HepG2 (cell line): ENCODE data around the gene KCNAB1. TPM values are rescaled to one million over a fixed set of nuclear protein-coding genes. Genes with fewer than 3 reads are reported as not detected.

Source experiments
- FOSL2 ChIP-seq: sonication (generic); formaldehyde crosslinking; IDR thresholded peaks from 2 replicates; pipeline ENCODE4 v1.4.0; 2020; ENCODE audit warnings: missing genetic modification reagents
- FOXO1 ChIP-seq: sonication (generic); formaldehyde crosslinking; IDR thresholded peaks from 2 replicates; pipeline ENCODE4 v1.4.0; 2020; ENCODE audit warnings: missing genetic modification reagents
- KDM4B ChIP-seq: sonication (generic); formaldehyde crosslinking; IDR thresholded peaks from 2 replicates; pipeline ENCODE4 v1.4.0; 2020; ENCODE audit warnings: missing genetic modification reagents
- MIER3 ChIP-seq: IDR thresholded peaks from 2 replicates; pipeline ENCODE4 v1.6.1; 2016; ENCODE audit warnings: missing compliant biosample characterization, borderline replicate concordance
- PLRG1 ChIP-seq: fragments of 450-650 bp; conservative IDR thresholded peaks from 2 replicates; pipeline ENCODE4 v1.6.1; 2016
- RBM22 ChIP-seq: fragments of 200-400 bp; formaldehyde crosslinking; optimal IDR thresholded peaks from 2 replicates; pipeline ENCODE3; 2017; ENCODE audit warnings: mild to moderate bottlenecking, low read length, moderate library complexity
- REXO4 ChIP-seq: sonication (generic); formaldehyde crosslinking; IDR thresholded peaks from 2 replicates; pipeline ENCODE4 v1.8.0; 2022; ENCODE audit warnings: missing genetic modification reagents, mild to moderate bottlenecking, borderline replicate concordance
- ZNF10 ChIP-seq: sonication (generic); formaldehyde crosslinking; IDR thresholded peaks from 2 replicates; pipeline ENCODE4 v1.4.0; 2020; ENCODE audit warnings: mild to moderate bottlenecking, low read depth, missing genetic modification reagents, borderline replicate concordance
- ZNF230 ChIP-seq: sonication (generic); formaldehyde crosslinking; IDR thresholded peaks from 2 replicates; pipeline ENCODE4 v1.4.0; 2020; ENCODE audit warnings: mild to moderate bottlenecking, missing genetic modification reagents
- ZNF235 ChIP-seq: sonication (generic); formaldehyde crosslinking; IDR thresholded peaks from 2 replicates; pipeline ENCODE4 v1.8.1; 2023; ENCODE audit warnings: mild to moderate bottlenecking, missing genetic modification reagents, borderline replicate concordance
- ZNF496 ChIP-seq: sonication (generic); formaldehyde crosslinking; IDR thresholded peaks from 2 replicates; pipeline ENCODE4 v1.8.1; 2023; ENCODE audit warnings: mild to moderate bottlenecking, moderate library complexity, missing genetic modification reagents; ENCODE audit not compliant: insufficient replicate concordance
- ZSCAN9 ChIP-seq: IDR thresholded peaks from 2 replicates; pipeline ENCODE4 v1.6.1; 2016; ENCODE audit warnings: borderline replicate concordance
- polyA plus RNA-seq, 8 experiments: library from polyadenylated mRNA; depleted of rRNA in 3 of 8; stranded (reverse) in 7 of 8; unstranded in 1 of 8; fragments of >200 nt; fragmentation: Illumina TruSeq in 4 of 8; extraction: Trizol in 4 of 8; gene quantifications; 2 replicates each; pipeline versions ENCODE4 v1.2.1 to v1.2.3, GENCODE V29; 2011 to 2016; ENCODE audit warnings: low read depth in 4 of 8, missing spikeins in 1 of 8, mixed read lengths in 1 of 8; ENCODE audit not compliant: insufficient read depth in 1 of 8
- total RNA-seq, 5 experiments: library from RNA; depleted of rRNA; stranded (reverse); fragments of >200 nt; fragmentation: Illumina TruSeq; extraction: Trizol; gene quantifications; 2 replicates each; pipeline ENCODE4 v1.2.3, GENCODE V29; 2016; ENCODE audit warnings: low read depth in 1 of 5
- TF ChIP-seq, protein P1 (sequence below): sonication (generic); formaldehyde crosslinking; IDR thresholded peaks from 2 replicates; pipeline ENCODE4 v1.9.0; 2021; ENCODE audit warnings: missing genetic modification reagents, borderline replicate concordance
- TF ChIP-seq, protein P2 (sequence below): sonication (generic); formaldehyde crosslinking; IDR thresholded peaks from 2 replicates; pipeline ENCODE4 v1.5.1; 2020; ENCODE audit warnings: mild to moderate bottlenecking, missing genetic modification reagents, borderline replicate concordance
- TF ChIP-seq, protein P3 (sequence below): IDR thresholded peaks from 2 replicates; pipeline ENCODE4 v1.4.0; 2020; ENCODE audit warnings: mild to moderate bottlenecking, missing genetic modification reagents
- TF ChIP-seq, protein P4 (sequence below): sonication (generic); formaldehyde crosslinking; IDR thresholded peaks from 2 replicates; pipeline ENCODE4 v1.4.0; 2020; ENCODE audit warnings: missing genetic modification reagents, borderline replicate concordance

The KCNAB1 gene
- total and polyA plus RNA-seq, 2 of the 13 experiments (the other 11 are each of a cell fraction or from before 2014, with no cell fraction given): not detected

DNA sequence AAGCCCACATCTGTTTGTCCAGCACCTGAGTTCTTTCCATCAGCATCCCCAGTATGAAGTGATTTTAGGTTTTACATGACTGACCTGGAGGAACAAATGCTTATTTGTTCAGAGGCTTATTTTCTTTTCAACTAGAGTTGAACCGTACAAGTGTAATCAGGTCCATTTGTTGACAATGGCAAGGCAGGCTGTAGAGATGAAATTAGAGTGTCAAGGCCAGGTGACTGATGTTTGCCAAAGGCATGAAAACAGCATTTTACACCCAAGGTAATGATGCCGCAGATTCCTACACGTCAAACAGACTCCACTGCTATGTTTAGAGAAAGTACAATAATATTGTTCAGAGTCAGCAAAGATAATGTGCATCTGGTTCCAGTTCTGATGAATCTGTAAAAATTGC lies 96.5 kb downstream of the KCNAB1 start (continued):
- TF ChIP-seq REXO4 (CRISPR knock-in tag) (no peak), KDM4B (CRISPR knock-in tag) (0 out of 2 replicates have a peak, but pooled peaks have one; percentile 27), FOSL2 (peak; percentile 53), ZNF496 (CRISPR knock-in tag) (no peak), ZNF235 (CRISPR knock-in tag) (no peak), ZNF230 (CRISPR knock-in tag) (no peak), ZSCAN9 (CRISPR knock-in tag) (0 out of 2 replicates have a peak, but pooled peaks have one; percentile 31), FOXO1 (peak; percentile 91), ZNF10 (CRISPR knock-in tag) (no peak), MIER3 (CRISPR knock-in tag) (peak; percentile 68; the same call in 1 of the 2 replicates), RBM22 (no peak), PLRG1 (no peak)
- TF ChIP-seq, protein P1, sequence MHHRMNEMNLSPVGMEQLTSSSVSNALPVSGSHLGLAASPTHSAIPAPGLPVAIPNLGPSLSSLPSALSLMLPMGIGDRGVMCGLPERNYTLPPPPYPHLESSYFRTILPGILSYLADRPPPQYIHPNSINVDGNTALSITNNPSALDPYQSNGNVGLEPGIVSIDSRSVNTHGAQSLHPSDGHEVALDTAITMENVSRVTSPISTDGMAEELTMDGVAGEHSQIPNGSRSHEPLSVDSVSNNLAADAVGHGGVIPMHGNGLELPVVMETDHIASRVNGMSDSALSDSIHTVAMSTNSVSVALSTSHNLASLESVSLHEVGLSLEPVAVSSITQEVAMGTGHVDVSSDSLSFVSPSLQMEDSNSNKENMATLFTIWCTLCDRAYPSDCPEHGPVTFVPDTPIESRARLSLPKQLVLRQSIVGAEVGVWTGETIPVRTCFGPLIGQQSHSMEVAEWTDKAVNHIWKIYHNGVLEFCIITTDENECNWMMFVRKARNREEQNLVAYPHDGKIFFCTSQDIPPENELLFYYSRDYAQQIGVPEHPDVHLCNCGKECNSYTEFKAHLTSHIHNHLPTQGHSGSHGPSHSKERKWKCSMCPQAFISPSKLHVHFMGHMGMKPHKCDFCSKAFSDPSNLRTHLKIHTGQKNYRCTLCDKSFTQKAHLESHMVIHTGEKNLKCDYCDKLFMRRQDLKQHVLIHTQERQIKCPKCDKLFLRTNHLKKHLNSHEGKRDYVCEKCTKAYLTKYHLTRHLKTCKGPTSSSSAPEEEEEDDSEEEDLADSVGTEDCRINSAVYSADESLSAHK (CRISPR knock-in tag): no peak
- TF ChIP-seq, protein P2, sequence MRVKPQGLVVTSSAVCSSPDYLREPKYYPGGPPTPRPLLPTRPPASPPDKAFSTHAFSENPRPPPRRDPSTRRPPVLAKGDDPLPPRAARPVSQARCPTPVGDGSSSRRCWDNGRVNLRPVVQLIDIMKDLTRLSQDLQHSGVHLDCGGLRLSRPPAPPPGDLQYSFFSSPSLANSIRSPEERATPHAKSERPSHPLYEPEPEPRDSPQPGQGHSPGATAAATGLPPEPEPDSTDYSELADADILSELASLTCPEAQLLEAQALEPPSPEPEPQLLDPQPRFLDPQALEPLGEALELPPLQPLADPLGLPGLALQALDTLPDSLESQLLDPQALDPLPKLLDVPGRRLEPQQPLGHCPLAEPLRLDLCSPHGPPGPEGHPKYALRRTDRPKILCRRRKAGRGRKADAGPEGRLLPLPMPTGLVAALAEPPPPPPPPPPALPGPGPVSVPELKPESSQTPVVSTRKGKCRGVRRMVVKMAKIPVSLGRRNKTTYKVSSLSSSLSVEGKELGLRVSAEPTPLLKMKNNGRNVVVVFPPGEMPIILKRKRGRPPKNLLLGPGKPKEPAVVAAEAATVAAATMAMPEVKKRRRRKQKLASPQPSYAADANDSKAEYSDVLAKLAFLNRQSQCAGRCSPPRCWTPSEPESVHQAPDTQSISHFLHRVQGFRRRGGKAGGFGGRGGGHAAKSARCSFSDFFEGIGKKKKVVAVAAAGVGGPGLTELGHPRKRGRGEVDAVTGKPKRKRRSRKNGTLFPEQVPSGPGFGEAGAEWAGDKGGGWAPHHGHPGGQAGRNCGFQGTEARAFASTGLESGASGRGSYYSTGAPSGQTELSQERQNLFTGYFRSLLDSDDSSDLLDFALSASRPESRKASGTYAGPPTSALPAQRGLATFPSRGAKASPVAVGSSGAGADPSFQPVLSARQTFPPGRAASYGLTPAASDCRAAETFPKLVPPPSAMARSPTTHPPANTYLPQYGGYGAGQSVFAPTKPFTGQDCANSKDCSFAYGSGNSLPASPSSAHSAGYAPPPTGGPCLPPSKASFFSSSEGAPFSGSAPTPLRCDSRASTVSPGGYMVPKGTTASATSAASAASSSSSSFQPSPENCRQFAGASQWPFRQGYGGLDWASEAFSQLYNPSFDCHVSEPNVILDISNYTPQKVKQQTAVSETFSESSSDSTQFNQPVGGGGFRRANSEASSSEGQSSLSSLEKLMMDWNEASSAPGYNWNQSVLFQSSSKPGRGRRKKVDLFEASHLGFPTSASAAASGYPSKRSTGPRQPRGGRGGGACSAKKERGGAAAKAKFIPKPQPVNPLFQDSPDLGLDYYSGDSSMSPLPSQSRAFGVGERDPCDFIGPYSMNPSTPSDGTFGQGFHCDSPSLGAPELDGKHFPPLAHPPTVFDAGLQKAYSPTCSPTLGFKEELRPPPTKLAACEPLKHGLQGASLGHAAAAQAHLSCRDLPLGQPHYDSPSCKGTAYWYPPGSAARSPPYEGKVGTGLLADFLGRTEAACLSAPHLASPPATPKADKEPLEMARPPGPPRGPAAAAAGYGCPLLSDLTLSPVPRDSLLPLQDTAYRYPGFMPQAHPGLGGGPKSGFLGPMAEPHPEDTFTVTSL (CRISPR knock-in tag): peak; percentile 96
- TF ChIP-seq, protein P3, sequence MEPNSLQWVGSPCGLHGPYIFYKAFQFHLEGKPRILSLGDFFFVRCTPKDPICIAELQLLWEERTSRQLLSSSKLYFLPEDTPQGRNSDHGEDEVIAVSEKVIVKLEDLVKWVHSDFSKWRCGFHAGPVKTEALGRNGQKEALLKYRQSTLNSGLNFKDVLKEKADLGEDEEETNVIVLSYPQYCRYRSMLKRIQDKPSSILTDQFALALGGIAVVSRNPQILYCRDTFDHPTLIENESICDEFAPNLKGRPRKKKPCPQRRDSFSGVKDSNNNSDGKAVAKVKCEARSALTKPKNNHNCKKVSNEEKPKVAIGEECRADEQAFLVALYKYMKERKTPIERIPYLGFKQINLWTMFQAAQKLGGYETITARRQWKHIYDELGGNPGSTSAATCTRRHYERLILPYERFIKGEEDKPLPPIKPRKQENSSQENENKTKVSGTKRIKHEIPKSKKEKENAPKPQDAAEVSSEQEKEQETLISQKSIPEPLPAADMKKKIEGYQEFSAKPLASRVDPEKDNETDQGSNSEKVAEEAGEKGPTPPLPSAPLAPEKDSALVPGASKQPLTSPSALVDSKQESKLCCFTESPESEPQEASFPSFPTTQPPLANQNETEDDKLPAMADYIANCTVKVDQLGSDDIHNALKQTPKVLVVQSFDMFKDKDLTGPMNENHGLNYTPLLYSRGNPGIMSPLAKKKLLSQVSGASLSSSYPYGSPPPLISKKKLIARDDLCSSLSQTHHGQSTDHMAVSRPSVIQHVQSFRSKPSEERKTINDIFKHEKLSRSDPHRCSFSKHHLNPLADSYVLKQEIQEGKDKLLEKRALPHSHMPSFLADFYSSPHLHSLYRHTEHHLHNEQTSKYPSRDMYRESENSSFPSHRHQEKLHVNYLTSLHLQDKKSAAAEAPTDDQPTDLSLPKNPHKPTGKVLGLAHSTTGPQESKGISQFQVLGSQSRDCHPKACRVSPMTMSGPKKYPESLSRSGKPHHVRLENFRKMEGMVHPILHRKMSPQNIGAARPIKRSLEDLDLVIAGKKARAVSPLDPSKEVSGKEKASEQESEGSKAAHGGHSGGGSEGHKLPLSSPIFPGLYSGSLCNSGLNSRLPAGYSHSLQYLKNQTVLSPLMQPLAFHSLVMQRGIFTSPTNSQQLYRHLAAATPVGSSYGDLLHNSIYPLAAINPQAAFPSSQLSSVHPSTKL: peak; percentile 95
- TF ChIP-seq, protein P4, sequence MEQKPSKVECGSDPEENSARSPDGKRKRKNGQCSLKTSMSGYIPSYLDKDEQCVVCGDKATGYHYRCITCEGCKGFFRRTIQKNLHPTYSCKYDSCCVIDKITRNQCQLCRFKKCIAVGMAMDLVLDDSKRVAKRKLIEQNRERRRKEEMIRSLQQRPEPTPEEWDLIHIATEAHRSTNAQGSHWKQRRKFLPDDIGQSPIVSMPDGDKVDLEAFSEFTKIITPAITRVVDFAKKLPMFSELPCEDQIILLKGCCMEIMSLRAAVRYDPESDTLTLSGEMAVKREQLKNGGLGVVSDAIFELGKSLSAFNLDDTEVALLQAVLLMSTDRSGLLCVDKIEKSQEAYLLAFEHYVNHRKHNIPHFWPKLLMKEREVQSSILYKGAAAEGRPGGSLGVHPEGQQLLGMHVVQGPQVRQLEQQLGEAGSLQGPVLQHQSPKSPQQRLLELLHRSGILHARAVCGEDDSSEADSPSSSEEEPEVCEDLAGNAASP (CRISPR knock-in tag): peak; percentile 58; the same call in 1 of the 2 replicates
